Non-pigmented ciliary epithelial cell (primary cell): ENCODE measurements around the gene ABCB11.

ENCODE experiments used
- DNase-seq: peaks from one replicate; pipeline ENCODE4 v3.0.0-alpha.2; 2010; ENCODE audit warnings: low read depth

ABCB11 gene

DNA sequence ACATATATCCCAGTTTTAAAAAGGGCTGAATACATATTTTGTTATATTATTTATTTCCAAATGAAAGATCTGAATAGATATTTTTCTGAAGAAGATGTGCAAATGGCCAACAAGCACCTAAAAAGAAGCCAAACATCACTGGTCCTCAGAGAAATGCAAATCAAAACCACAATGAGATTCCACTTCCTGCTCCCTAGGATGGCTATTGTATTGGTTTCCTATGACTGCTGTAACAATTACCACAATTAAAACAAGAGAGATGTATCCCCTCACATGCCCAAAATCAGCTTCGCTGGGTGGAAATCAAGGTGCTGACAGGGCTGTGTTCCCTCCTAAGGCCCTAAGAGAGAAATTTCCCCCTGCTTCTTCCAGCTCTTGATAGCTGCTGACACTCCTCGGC lies 23.2 kb downstream of the ABCB11 start:
- no peak for DNase-seq

DNA sequence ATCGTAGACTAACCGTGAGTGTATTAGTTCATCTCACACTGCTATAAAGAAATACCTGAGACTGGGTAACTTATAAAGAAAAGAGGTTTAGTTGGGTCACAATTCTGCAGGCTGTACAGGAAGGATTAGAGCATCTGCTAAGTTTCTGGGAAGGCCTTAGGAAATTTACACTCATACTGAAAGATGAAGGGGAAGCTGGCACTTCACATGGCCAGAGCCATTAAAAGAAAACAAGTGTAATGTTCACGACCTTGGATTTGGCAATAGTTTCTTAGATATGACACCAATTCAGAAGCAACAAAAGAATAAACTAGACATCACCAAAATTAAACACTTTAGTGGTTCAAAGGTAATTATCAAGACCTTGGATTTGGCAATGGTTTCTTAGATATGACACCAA lies 23.8 kb downstream of the ABCB11 start:
- no peak for DNase-seq

DNA sequence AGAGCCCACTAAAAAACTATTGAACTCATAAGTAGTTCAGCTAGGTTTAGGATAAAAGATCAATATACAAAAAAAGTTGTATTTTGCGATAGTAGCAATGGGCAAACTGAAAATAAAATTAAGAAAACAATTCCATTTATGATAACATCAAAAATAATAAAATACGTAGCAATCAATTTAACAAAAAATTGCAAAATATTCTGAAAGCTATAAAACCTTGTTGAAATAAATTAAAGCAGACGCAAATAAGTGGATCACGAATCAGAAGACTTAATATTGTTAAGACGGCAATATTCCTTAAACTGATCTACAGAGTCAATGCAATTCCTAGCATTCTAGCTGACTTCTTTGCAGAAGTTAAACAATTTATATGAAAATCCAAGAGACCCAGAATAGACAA lies 24.5 kb downstream of the ABCB11 start:
- no peak for DNase-seq

DNA sequence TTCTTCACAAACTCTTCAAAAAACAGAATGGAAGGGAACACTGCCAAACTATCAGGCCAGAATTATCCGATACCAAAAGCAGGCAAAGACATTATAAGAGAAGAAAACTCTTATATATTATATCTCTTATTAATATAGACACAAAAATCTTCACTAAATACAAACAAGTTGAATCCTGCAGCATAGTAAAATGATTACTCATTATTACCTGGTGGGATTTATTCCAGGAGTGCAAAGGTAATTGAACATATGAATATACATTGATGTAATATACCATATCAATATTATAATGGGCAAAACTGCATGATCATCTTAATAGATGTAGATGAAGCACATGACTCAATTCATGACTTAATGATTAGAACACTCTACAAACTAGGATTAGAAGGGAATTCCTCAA lies 25.1 kb downstream of the ABCB11 start:
- DNase-seq: no peak

DNA sequence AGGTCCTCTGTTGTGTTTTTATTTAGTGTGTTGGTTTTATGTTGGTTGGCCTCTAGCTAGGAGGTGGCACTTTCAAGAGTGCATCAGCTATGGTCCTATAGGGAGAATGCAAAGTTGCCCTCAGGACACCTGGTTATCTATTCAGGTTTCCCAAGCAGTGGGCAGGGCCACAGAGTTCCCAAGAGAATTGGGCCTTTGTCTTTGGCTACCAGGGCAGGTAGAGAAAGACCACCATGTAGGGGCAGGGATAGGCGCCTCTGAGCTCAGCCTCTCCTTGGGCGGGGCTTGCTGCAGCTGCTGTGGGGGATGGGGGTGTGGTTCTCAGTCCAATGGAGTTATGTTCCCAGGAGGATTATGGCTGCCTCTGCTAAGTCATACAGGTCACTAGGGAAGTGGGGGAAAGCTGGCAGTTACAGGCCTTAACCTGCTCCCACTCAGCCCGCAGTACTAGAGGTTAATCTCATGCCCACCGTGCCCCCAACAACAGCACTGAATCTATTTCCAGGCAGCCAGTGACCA lies 26.0 kb downstream of the ABCB11 start:
- no peak for DNase-seq

DNA sequence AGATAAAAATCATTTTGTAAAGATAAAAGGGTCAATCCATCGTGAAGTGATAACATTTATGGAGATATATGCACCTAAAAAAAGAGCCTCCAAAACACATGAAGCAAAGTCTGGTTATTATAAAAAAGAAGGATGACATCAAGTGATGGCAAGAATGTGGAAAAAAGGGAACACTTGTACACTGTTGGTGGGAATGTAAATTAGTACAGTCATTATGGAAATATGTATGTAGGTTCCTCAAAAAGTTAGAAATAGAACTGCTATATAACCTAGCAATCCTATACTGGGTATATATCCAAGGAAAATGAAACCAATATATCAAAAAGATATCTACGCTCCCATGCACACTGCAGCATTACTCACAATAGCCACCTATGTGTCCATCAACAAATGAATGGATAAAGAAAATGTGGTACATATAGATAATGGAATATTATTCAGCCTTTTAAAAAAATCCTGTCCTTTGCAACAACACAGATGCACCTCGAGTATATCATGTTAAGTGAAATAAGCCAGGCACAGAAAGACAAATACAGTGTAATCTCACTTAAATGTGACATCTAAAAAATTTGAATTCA lies 28.9 kb downstream of the ABCB11 start:
- DNase-seq: no peak

DNA sequence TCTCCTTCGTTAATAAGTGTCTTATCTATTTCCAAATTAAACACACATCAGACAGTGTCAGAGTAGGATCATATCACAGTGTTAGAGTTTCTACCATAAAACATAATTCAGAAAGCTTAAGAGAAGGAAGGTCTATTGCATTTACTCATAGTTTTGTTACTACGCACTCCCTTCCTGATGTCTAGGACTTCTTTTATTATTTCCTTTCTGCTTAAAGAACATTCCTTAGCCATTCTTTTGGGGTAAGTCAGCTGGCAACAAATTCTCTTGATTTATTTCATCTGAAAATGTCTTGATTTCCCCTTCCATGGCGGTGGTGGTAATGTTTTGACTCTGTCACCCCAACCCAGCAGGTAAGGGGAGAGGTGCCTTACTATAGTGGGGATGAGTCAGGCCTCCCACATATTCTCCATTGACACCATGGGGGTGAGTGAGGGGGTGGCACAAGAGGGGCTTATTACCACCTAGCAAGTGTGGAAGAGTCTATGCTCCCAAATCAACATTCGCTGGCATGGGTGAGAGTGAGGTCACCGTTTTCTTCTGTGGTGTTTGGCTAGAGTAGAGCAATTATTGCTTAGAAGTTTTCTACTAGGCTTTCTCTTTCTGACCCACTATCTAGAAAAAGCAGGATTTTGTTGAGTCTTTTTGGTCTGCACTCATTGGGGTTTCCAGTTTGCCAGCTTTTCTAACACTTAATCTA lies 29.9 kb downstream of the ABCB11 start:
- peak; percentile 32 for DNase-seq

DNA sequence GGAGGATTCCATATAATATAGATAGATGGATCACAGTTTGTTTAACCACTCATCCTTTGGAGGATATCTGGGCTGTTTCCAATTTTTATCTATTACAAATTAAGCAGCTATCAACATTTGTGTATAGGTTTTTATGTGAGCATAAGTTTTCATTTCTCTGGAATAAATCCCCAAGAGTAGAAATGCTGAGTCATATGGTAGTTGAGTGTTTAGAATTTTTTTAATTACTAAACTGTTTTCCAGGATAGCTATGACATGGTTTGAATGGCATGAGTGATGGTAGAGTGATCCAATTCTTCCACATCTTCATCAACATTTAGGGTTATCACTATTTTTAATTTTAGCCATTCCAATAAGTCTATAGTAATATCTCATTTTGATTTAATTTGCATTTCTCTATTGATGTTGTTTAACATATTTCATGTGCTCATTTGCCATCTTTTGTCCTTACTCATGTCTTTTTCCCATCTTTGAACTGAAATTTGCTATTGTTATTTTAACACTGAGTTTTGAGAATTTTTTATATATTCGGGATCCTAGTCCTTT lies 31.4 kb downstream of the ABCB11 start:
- DNase-seq: no peak

DNA sequence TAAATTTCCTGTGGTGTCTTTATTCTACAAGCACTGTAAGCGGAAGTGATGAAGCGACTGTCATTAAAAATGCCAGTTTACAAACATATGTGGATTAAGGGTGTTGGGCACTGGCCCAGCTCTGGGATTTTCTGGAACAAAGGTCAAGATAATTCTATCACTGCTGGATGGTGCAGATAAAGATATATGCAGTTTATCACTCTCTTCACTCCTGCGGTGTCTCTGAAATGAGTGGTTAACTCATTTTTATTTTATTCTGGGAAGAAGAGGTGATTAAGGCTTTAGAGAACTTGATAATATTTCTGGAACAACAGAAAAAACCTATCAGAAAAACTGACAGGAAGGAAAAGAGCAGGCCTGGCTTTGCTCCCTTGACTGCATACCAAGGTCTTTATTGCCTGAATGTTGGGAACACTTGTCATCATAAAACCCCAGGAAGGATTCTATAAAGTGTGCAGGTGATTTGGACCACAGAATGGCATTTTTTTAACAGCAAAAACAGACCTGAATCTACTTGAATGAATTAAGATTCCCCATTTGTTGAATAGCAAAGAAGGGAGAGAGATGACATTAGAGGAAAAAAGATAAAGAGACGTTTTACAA lies 32.4 kb downstream of the ABCB11 start:
- no peak for DNase-seq

DNA sequence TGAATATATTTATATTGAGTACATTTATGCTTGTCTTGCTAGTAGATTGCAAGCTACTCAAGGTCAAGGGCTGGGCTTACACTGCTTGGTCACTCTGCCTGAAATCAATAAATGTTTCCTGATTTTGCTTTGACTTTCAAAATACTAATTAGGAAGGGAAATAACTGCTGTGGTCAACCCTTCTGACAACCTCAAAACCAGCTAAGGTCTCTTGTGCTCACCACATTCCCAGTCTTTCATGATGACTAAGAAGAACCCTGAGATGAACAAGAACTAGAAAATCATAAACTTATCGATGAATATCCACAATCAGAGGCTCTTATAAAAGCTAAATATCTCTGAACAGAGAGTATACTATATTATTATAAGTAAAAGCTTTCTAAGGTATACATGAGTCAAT lies 33.3 kb downstream of the ABCB11 start:
- DNase-seq: no peak

DNA sequence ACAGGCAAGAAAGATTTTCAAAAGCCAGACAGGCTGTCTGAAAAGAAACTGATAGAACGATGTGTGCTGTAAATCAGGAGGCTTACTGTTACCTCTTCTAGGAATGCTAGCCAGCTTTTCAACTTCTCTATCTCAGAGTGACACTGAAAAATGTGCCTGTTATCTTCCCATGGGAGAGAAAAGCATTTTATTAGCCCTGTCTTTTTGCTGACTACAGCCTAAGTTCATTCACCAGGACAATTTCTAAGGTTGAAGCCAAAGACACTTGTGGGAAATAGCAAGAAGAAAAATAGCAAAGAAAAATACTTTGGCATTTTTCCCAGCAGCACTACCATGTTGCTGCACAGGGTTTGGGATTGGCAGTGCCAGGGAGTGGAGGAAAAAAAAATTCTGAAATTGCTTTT lies 34.0 kb downstream of the ABCB11 start:
- DNase-seq: no peak

DNA sequence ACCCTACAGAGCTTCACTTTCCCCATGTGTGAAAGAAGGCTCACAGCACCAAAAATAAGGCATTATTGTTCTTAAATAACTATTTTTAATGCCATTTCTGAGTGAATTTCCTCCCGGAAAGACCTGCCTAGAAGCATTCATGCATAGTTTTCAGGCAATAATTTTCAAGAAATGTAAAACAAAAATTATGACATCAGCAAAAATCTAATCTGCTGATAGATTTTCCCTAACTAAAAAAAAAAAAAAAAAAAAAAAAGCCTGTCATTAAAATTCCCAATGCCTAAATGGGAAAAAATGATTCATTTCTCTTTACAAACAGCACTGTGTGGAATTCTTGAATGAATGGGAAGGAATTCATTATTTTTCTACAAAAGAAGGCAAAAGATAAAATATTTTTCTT lies 35.4 kb downstream of the ABCB11 start:
- no peak for DNase-seq

DNA sequence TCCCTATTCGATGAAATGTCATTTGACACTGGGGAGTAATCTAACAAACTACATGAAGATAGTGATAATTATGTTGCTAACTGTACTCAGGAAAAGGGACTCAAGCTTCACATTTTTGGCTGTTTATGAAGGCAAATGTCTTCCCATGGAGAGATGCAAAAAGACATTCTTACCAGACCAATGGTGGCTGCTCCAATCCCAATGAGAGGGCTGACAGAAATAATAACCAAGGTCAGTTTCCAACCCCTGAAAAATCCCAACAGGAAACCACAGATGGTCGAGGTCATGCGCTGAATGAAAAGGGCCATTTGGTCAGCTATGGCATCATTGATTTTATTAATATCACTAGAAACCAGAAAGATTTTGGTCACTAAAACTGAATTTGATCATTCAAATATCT lies 37.6 kb downstream of the ABCB11 start:
- DNase-seq: no peak

DNA sequence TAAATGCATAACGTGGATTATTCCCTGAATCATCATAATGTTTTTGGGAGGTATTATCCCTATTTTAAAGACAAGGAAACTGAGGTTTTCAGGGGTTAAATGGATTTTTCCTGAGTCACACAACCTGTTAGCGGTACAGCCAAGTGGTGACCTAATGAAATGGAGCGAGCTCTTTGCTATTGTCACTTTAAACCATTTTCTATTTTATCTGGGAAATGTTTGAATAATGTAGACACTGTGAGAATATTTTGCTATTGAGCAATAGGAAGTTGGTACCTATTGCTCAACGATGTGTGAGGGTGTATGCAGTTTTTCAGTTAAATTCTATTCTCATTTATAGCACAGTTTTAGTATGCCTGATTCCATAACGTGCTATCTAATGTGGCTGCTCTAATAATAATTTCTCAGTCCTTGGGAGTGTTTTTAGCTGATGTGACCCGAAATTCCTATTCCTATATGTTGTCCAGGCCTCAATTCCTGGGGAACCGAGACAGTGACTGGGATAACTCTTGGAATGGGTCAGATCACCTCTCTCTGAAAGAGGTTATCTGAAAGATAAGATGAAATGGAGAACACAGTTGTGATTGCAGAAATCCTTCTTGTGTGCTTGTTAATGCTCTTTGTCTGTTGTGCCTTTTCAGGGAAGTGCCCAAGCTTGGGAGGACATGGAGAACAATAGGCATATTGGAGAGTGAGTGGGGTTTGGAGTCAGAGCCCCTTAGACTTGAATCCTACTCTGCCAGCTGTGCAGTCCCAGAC lies 38.4 kb downstream of the ABCB11 start:
- no peak for DNase-seq

DNA sequence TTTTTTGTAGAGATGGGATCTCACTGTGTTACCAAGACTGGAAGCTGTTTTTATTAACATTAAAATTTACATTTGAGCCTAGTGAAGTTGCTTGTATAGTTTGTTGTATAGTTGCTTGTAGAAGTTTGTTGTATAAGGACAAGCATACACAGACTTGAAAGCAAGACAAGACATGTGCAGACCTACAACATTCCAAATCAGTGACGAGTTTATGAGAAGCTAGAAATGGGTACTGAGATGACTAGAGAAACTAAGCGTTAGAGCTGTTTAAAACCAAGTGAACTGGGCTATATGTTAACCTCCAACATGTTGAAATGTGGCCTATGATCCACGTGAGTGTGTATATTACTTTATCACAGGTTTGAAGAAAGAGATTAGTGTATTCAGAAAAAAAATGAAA lies 39.1 kb downstream of the ABCB11 start:
- DNase-seq: no peak

DNA sequence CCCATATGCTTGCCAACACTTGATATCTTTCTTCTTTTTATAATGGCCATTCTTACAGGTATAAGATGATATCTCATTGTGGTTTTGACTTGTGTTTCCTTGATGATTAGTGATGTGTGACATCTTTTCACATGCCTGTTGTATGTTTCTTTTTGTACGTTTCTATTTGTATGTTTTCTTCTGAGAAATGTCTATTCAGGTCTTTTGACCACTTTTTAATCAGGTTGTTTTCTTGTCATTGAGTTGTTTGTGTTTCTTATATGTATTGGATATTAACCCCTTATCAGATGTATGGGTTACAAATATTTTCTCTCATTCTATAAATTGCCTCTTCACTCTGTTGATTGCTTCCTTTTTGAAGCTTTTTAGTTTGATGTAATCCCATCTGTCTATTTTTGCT lies 42.4 kb downstream of the ABCB11 start:
- DNase-seq: no peak

DNA sequence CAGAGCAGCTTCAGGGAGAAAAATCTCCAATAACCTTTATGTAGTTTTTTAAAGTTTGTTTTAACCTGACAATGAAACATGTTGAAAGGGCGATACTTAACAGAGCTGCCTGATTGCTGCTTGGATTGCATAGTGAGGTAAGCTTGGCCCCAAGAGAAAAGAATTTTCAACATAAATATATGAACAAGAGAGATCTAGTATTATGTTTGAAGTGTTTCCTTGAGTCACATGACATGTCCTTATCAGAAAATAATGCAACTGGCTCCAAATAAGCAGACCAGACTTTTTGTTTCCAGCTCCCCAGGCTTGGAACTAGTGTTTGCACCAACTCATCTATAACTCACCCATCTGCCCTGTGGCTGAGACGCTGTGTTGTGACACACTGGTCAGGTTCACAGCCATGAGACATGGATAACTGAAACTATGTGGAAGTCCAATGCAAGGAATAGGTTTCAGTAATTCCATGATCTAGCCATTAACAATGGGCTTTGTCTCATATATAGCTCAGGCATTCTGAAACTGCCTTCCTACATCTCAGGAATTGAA lies 44.7 kb downstream of the ABCB11 start:
- no peak for DNase-seq

DNA sequence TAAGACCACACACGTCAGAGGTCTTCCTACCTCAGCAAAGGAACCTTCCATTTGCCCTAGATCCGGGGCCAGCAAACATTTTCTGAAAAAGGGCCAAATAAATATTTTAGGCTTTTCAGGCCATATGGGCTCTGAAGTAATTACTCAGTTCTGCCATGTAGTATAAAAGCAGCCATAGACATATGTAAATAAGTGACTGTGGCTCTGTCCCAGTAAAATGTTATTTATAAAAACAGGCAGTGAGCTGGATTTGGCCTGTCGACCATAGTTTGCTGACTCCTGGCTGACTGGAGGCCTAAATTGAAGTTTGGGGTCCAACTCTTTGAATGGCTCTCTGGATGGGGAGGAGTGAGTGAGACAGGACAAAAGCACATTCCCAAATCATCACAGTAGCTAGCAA lies 49.5 kb downstream of the ABCB11 start:
- no peak for DNase-seq

DNA sequence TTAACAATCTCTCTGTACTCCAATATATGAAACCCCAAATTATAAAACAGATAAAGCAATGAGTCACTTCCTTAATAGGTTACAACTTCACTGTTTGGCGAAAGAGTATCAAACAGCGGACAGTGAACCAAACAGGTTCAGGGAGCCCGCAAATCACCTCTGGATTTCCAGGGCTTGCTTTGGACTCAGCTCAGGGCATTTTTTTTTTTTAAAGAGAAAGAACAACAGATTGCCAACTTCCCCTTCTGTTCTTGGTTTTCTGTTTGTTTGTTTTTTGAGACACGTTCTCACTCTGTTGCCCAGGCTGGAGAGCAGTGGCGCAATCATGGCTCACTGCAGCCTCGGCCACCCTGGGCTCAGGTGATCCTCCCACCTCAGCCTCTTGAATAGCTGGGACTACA lies 52.7 kb downstream of the ABCB11 start:
- no peak for DNase-seq

DNA sequence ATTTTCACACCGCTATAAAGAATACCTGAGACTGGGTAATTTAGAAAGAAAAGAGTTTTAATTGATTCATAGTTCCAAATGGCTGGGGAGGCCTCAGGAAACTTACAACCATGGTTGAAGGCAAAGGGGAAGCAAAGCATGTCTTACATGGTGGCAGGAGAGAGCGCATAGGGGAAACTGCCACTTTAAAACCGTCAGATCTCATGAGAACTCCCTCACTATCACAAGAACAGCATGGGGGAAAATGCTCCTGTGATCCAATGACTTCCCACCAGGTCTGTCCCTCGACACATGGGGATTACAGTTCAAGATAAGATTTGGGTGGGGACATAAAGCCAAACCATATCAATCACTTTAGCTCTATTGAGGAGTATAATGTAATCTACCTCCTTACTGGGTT lies 53.5 kb downstream of the ABCB11 start:
- DNase-seq: no peak

DNA sequence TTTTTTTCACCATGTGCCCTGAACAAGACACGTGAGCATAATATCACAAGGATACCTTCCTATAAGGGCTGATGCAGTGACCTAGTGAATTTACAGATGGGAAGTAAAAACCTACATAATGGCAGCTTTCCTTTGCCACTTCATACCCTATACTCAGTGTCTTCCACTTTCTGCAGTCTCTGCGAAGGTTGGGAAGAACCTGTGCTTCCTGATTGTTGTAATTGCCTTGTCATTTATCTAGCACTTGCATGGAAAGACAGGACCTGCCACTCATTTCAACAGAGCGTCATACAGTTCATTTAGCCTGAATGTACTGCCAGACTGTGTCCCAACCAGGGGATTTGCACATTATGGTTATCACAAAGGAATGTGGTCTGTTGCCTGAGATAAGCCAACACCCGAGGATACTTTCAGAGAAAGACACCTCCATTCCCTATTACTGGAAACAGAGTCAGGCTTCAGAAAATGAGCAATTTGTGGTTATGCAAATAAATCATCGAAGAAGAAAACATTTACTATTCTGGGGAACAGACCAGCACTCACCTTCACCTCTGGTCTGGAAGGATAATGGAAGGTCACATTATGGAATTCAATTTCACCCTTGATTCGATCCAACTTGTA lies 55.0 kb downstream of the ABCB11 start:
- DNase-seq: no peak

DNA sequence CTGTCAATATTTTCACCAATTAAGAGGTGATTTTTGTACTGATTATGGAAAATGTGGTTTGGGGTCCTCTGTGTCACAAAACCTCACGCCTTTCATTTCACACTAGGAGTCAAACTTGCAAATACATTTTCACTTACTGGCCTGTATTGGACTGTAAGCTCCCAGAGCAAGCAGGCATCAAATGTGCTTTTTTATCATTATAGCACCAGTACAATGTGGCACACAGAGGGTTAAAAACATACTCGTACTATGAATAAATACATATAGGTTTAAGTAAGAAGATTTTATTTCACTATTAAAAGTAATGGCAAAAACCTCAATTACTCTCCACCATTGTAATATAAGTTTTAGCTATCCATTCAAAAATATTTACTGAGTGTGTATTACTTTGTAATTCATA lies 56.7 kb downstream of the ABCB11 start:
- no peak for DNase-seq
